ENCODE data around the gene PFKL.

PFKL gene

DNA sequence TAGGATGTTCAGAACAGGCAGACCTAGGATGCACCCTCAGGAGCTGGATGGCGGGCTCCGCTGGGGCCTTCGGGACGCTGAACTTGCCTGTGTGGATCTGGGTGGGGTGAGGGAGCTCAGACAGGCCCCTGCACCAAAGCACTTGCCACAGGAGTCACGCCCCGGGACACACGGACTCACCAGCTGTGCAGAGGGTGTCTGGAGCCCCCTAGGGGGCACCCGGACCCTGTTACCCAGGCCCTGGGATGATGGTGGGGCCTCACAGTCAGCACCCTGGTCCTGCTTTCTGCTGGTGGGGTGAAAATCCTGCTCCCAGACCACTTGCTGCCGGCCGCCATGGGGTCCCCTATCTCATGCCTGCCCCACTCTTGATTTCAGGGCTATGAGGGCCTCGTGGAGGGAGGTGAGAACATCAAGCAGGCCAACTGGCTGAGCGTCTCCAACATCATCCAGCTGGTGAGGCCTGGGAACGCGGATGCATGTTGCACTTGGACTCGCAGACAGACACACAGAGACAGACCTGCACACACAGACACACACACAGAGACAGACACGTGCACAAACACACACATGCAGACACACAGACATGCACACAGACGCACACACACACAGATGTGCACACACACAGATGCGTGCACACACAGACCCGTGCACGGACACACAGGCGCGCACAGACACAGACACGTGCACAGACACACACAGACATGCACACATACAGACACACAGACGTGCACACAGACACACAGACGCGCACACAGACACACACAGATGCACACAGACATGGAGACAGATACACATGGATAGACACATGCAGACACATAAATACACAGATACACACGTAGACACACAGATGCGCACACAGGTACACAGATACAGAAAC, 11.0 kb downstream of the PFKL start:
- no peak for DNase-seq (ENCODE audit: extremely low read depth in 1 of 2, low read depth in 1 of 2)

DNA sequence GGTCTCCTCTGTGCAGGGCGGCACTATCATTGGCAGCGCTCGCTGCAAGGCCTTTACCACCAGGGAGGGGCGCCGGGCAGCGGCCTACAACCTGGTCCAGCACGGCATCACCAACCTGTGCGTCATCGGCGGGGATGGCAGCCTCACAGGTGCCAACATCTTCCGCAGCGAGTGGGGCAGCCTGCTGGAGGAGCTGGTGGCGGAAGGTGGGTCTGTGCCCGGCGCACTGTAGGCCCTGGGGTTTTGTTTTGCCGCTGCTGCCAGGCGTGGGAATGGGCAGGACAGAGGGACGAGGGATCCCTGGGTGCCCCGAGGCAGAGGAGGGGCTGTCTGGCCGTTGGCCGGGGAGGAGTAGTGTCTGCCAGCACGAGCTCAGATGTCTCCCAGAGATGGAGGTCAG, 12.2 kb downstream of the PFKL start:
- no peak for DNase-seq (ENCODE audit: extremely low read depth in 1 of 2, low read depth in 1 of 2)

- DNase-seq (ENCODE audit: extremely low read depth in 1 of 2, low read depth in 1 of 2) = no peak
These were observed 12.9 kb downstream of the PFKL start for GRCh38 chr21:44312716-44313115.

- DNase-seq (ENCODE audit: extremely low read depth in 1 of 2, low read depth in 1 of 2) = no peak
These were observed 13.6 kb downstream of the PFKL start for GRCh38 chr21:44313451-44313850.

DNA sequence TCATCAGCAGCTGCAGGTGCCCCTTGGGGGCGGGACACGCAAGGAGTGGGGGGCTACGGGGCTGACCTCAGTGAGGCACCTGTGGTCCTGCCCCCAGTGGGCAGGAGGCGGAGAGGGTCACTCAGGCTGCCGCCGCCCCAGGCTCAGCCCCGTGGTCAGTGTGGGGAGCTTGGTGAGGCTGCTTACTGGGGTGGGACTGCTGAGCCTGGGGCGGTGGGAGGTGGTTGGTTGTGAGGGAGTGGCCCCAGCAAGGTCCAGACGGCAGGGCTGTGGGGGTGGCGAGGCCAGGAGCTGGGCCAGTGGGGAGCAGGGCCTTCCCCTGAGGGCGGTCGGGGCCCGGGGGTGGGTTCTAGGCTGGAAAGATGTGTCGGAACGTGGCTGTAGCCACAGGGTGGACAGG, 14.3 kb downstream of the PFKL start:
- DNase-seq (ENCODE audit: extremely low read depth in 1 of 2, low read depth in 1 of 2) = no peak

- DNase-seq (ENCODE audit: extremely low read depth in 1 of 2, low read depth in 1 of 2) = no peak
These were observed 14.7 kb downstream of the PFKL start for GRCh38 chr21:44314561-44314960.

DNA sequence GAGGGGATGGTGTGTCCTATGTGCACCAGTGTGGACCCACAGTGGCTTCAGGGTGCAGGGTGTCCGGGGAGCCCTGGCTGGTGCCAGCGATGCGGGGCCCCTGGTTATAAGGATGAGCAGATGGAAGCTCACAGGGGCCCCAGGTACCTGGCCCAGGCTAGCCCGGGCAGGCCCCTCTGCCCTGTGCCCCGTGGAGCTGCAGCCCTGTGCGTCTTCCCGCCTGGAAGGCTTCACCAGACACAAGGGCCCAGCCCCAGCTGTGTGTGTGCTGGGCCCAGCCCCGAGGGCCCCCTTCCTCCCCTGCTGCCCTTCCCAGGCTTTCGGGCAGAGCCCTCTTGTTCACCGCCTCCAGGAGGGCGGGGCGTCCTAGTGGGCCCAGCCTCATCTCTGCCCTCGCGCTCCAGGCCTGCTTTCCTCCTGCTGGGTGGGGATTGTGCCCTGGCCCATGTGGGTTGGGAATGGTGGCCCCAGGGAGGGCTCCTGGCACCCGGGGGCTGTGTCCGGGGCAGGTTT, 15.9 kb downstream of the PFKL start:
- no peak for DNase-seq (ENCODE audit: extremely low read depth in 1 of 2, low read depth in 1 of 2)

GRCh38 chr21:44316277-44316900, 16.5 kb downstream of the PFKL start:
- no peak for DNase-seq (ENCODE audit: extremely low read depth in 1 of 2, low read depth in 1 of 2)

DNA sequence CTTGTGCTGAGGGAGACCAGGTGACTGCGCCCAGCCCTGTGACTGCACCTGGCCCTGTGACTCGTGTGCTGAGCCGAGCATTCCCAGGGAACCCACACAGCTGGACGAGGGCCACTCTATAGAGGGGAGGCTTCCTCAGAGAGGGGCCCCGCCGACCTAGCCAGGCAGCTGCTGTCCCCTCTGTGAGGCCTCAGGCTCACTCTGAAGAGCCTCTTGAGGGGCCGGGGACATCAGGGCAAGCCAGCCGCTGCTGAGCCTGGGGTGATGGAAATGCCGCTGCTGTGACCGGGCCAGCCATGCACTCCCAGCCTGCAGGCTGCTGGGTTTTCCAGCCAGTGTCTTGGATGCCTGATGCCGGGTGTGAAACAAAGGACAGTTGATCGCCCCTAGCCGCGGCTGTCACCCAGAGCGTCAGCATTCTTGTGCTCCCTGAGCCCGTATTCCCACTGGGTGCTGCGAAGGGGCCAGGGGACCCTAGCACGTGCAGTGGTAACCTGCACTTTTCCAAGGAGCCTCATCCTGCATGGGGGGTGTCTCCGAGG, 17.5 kb downstream of the PFKL start:
- DNase-seq (ENCODE audit: extremely low read depth in 1 of 2, low read depth in 1 of 2) = no peak

- no peak for DNase-seq (ENCODE audit: extremely low read depth in 1 of 2, low read depth in 1 of 2)
These were observed 18.0 kb downstream of the PFKL start for GRCh38 chr21:44317871-44318270.

DNA sequence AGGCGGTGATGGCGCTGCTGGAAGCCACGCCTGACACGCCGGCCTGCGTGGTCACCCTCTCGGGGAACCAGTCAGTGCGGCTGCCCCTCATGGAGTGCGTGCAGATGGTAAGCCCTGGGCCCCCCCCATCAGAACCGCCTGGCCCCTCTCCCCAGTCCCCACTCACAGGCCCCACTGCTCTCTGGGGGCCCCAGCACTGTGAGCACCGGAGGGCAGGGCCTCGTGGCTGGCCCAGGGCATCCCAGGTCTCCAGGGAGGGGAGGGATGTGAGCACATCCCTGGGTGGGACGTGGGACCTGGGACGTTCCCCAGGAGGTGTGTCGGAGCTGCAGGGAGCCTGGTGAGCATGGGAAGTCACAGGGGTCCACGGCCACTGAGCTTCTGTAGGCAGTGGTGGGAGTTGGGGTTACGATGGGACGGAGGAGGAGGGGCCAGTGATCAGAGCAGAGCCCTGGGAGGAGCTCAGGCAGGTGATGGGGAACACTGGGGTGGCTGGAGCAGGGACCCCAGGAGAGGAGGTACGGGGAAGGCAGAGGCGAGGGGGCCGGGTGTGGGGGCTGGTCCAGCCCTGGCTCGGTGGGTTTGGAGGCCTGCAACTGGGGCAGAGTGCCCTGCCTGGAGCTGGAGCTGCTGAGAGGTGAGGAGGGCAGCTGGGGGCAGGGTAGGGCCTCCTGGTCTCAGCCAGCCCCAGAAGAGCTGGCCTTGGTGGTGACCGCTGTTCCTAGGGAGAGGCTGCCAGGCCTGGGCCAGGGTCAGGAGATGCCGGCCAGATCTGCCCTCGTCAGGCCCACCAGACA, 18.8 kb downstream of the PFKL start:
- no peak for DNase-seq (ENCODE audit: extremely low read depth in 1 of 2, low read depth in 1 of 2)

DNA sequence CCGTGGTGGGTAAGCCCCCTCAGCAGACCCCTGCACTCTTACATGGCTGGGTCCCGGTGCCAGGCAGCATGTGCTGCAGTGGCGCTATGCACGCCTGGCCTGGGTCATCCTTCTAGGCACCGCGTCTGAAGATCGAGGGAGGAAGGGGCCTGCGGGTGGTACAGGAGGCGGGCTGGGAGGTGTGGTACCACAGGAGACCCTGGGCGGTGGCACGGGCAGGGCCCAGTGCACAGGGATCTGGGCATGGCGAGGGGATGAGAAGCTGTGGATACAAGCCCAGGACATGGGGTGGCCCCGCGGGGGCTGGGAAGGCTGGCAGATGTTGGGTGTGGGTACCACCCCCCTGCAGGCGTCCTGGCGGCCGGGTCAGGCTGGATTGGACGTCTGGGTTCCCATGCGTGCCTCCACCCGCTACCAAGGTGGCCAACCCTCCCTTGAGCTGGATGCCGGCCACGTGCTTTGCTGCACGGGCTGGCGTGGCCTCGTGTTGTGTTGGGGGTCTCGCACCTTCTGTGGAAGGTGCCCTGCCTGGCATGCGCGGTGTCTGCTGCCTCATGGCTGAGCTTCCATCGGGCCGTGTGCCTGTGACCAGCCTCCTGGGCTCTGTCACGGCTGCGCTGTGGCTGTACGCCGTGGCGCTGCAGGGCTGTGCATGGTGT, 19.7 kb downstream of the PFKL start:
- DNase-seq (ENCODE audit: extremely low read depth in 1 of 2, low read depth in 1 of 2) = no peak

- DNase-seq (ENCODE audit: extremely low read depth in 1 of 2, low read depth in 1 of 2) = no peak
These were observed 21.0 kb downstream of the PFKL start for GRCh38 chr21:44320847-44321246.

- no peak for DNase-seq (ENCODE audit: extremely low read depth in 1 of 2, low read depth in 1 of 2)
These were observed 22.1 kb downstream of the PFKL start for GRCh38 chr21:44321846-44322450.

DNA sequence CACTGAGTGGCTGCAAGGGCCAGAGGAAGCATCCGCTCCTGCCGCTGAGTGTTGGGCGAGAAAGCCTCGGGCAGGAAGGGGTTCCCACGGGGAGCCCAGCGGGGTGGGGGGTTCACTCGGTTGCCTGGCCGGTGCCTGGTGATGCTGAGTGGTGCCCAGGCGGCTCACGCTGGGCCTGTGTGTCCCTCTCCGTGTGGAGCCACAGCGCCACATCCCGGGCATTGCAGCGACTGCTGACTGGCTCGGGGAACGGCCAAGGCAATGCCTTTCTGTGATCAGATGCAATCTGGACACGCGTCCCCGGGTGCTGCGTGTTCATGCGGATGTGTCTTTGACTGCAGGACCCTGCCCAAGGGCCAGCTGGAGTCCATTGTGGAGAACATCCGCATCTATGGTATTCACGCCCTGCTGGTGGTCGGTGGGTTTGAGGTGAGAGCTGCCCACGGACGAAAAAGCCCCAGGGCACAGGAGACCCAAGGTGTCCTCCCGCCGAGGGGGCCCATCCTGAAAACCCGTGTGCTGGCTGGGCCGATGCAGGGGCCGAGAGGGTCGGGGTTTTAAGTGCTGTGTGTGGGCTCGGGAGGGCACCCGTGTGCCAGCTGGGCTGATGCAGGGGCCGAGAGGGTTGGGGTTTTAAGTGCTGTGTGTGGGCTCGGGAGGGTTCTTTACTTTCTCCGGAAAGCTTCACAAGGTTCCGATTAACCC, 22.9 kb downstream of the PFKL start:
- no peak for DNase-seq (ENCODE audit: extremely low read depth in 1 of 2, low read depth in 1 of 2)

- no peak for DNase-seq (ENCODE audit: extremely low read depth in 1 of 2, low read depth in 1 of 2)
These were observed 23.7 kb downstream of the PFKL start for GRCh38 chr21:44323591-44323990.

DNA sequence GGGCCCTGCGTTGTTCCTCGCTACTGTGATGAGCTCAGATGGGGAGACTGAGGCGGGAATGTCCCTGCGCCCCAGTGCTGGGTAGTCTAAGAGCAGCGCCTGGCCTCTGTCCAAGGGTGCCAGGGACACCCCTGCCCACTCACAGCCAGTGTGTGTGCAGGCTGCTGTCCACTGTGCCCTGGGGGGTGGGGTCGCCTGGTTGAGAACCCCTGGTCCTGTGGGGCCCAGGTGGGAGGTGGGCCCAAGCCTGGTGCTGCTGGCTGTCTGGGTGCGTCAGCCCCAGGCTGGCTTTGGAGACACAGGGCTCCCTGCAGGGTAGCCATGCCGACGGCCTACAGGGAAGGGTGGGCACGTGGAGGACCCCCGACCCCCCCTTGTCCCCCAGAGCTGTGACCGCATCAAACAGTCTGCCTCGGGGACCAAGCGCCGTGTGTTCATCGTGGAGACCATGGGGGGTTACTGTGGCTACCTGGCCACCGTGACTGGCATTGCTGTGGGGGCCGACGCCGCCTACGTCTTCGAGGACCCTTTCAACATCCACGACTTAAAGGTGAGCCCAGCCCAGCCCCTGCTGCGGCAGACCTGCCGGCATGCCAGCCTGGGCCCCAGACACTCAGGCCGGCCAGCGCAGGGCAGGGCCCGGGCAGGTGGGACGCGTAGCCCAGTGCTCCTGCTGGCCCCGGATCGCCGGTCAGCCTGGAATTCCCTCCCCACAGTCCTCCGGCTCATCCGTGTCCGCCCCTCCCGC, 24.4 kb downstream of the PFKL start:
- DNase-seq (ENCODE audit: extremely low read depth in 1 of 2, low read depth in 1 of 2) = no peak

- DNase-seq (ENCODE audit: extremely low read depth in 1 of 2, low read depth in 1 of 2) = no peak
These were observed 24.9 kb downstream of the PFKL start for GRCh38 chr21:44324854-44325107.
